ENCODE measurements around the gene IFITM1.
A peak's percentile ranks its signal among the peaks of the same experiment; 100 is the strongest.

IFITM1 gene

GRCh38 chr11:353179-353873 is 39.5 kb downstream of the IFITM1 start:
- H4K20me1 ChIP-seq (ENCODE audit: insufficient read depth, low read length) = no peaks in the 10 kb centered on the region
- no peak overlapping the region for H3K27ac ChIP-seq (ENCODE audit: low read depth, low read length, poor library complexity, severe bottlenecking)
- H3K79me2 ChIP-seq (ENCODE audit: insufficient read depth, low read length) = no peaks in the 10 kb centered on the region
- no peaks in the 10 kb centered on the region for H3K9me2 ChIP-seq (ENCODE audit: low read depth, low read length)
- TF ChIP-seq EZH2 (IDR thresholded peaks at IDR 0.05; ENCODE audit: borderline replicate concordance, low read length) = no peak
- no peak for TF ChIP-seq CTCF (IDR thresholded peaks at IDR 0.05; ENCODE audit: low read length)
- H3K4me2 ChIP-seq (ENCODE audit: low read length) = no peak overlapping the region
- no peak overlapping the region for H3K4me3 ChIP-seq (ENCODE audit: low read depth, low read length, poor library complexity, severe bottlenecking)
- no peaks in the 10 kb centered on the region for H3K36me3 ChIP-seq (ENCODE audit: insufficient read depth, low read length)
- no peaks in the 10 kb centered on the region for H3K9me3 ChIP-seq (ENCODE audit: low read length)
- H3K9ac ChIP-seq (ENCODE audit: low read length) = no peak overlapping the region
- H2AFZ ChIP-seq (ENCODE audit: low read length) = no peak overlapping the region
- H3F3A ChIP-seq (ENCODE audit: insufficient read depth, low read length) = no peaks in the 10 kb centered on the region
- peaks cover 3% of the 10 kb centered on the region; the same call in 1 of the 2 replicates for H3K27me3 ChIP-seq (ENCODE audit: insufficient read depth, low read length)
- H3K4me1 ChIP-seq (ENCODE audit: insufficient read depth, low read length, severe bottlenecking) = peaks cover 17% of the 10 kb centered on the region

GRCh38 chr11:355581-356458 is 42.0 kb downstream of the IFITM1 start:
- Histone ChIP-seq H2AFZ (ENCODE audit: low read length) (no peak overlapping the region), H3K27ac (ENCODE audit: low read depth, low read length, poor library complexity, severe bottlenecking) (no peak overlapping the region), H3K9ac (ENCODE audit: low read length) (no peak overlapping the region), H3K4me3 (ENCODE audit: low read depth, low read length, poor library complexity, severe bottlenecking) (peak overlapping the region; percentile 51), H3F3A (ENCODE audit: insufficient read depth, low read length) (no peaks in the 10 kb centered on the region), H3K79me2 (ENCODE audit: insufficient read depth, low read length) (no peaks in the 10 kb centered on the region), H3K4me1 (ENCODE audit: insufficient read depth, low read length, severe bottlenecking) (peaks cover 12% of the 10 kb centered on the region), H3K4me2 (ENCODE audit: low read length) (peak overlapping the region; percentile 49; the same call in 1 of the 2 replicates), H3K9me2 (ENCODE audit: low read depth, low read length) (no peaks in the 10 kb centered on the region), H3K36me3 (ENCODE audit: insufficient read depth, low read length) (no peaks in the 10 kb centered on the region), H3K27me3 (ENCODE audit: insufficient read depth, low read length) (peaks cover 7% of the 10 kb centered on the region; the same call in 1 of the 2 replicates), H4K20me1 (ENCODE audit: insufficient read depth, low read length) (no peaks in the 10 kb centered on the region), H3K9me3 (ENCODE audit: low read length) (no peaks in the 10 kb centered on the region)
- TF ChIP-seq CTCF (IDR thresholded peaks at IDR 0.05; ENCODE audit: low read length) = no peak
- no peak for TF ChIP-seq EZH2 (IDR thresholded peaks at IDR 0.05; ENCODE audit: borderline replicate concordance, low read length)

- no peak overlapping the region for H3K9ac ChIP-seq (ENCODE audit: low read length)
- no peaks in the 10 kb centered on the region for H3K79me2 ChIP-seq (ENCODE audit: insufficient read depth, low read length)
- H4K20me1 ChIP-seq (ENCODE audit: insufficient read depth, low read length) = no peaks in the 10 kb centered on the region
- H3K4me3 ChIP-seq (ENCODE audit: low read depth, low read length, poor library complexity, severe bottlenecking) = no peak overlapping the region
- H3K4me2 ChIP-seq (ENCODE audit: low read length) = no peak overlapping the region
- H2AFZ ChIP-seq (ENCODE audit: low read length) = no peak overlapping the region
- no peaks in the 10 kb centered on the region; the same call in 1 of the 2 replicates for H3K9me3 ChIP-seq (ENCODE audit: low read length)
- H3K27me3 ChIP-seq (ENCODE audit: insufficient read depth, low read length) = peaks cover 7% of the 10 kb centered on the region; the same call in 1 of the 2 replicates
- no peaks in the 10 kb centered on the region for H3F3A ChIP-seq (ENCODE audit: insufficient read depth, low read length)
- no peaks in the 10 kb centered on the region for H3K9me2 ChIP-seq (ENCODE audit: low read depth, low read length)
- TF ChIP-seq CTCF (IDR thresholded peaks at IDR 0.05; ENCODE audit: low read length) (no peak), EZH2 (IDR thresholded peaks at IDR 0.05; ENCODE audit: borderline replicate concordance, low read length) (no peak)
- no peaks in the 10 kb centered on the region for H3K36me3 ChIP-seq (ENCODE audit: insufficient read depth, low read length)
- no peak overlapping the region for H3K27ac ChIP-seq (ENCODE audit: low read depth, low read length, poor library complexity, severe bottlenecking)
- peaks cover 10% of the 10 kb centered on the region for H3K4me1 ChIP-seq (ENCODE audit: insufficient read depth, low read length, severe bottlenecking)
Observed at GRCh38 chr11:356610-357009, 42.8 kb downstream of the IFITM1 start.
